ENCODE data around the gene PLXND1.
"Not testable (repeated sequence)": the region's sequence is repeated elsewhere in the genome, so short reads cannot be mapped to it uniquely, and the experiment has no call there.

Gene PLXND1

GRCh38 chr3:129612534-129613366 is 6.3 kb upstream of the PLXND1 start:
- no peak overlapping the region for H3K4me3 ChIP-seq (ENCODE audit: low read depth, low read length)
- DNase-seq (ENCODE audit: low read depth) = no peak
- no peak for TF ChIP-seq CTCF (IDR thresholded peaks at IDR 0.05; ENCODE audit: low read depth, low read length, missing control alignments)

GRCh38 chr3:129611812-129612533 is 5.5 kb upstream of the PLXND1 start:
- TF ChIP-seq CTCF (IDR thresholded peaks at IDR 0.05; ENCODE audit: low read depth, low read length, missing control alignments) = no peak
- no peak overlapping the region for H3K4me3 ChIP-seq (ENCODE audit: low read depth, low read length)
- no peak for DNase-seq (ENCODE audit: low read depth)

GRCh38 chr3:129611446-129611800 is 4.9 kb upstream of the PLXND1 start:
- H3K4me3 ChIP-seq (ENCODE audit: low read depth, low read length) = no peak overlapping the region
- no peak for DNase-seq (ENCODE audit: low read depth)
- no peak for TF ChIP-seq CTCF (IDR thresholded peaks at IDR 0.05; ENCODE audit: low read depth, low read length, missing control alignments)

GRCh38 chr3:129610794-129611445 is 4.4 kb upstream of the PLXND1 start:
- H3K4me3 ChIP-seq (ENCODE audit: low read depth, low read length); DNase-seq (ENCODE audit: low read depth): not testable (repeated sequence)

- no peak for DNase-seq (ENCODE audit: low read depth)
- no peak for TF ChIP-seq CTCF (IDR thresholded peaks at IDR 0.05; ENCODE audit: low read depth, low read length, missing control alignments)
- no peak overlapping the region for H3K4me3 ChIP-seq (ENCODE audit: low read depth, low read length)
These were observed 3.8 kb upstream of the PLXND1 start for GRCh38 chr3:129610276-129610675.

- no peak for DNase-seq (ENCODE audit: low read depth)
- H3K4me3 ChIP-seq (ENCODE audit: low read depth, low read length) = no peak overlapping the region
- no peak for TF ChIP-seq CTCF (IDR thresholded peaks at IDR 0.05; ENCODE audit: low read depth, low read length, missing control alignments)
These were observed 3.2 kb upstream of the PLXND1 start for GRCh38 chr3:129609591-129610182.
